ENCODE data around the gene CTTNBP2NL.

DNA sequence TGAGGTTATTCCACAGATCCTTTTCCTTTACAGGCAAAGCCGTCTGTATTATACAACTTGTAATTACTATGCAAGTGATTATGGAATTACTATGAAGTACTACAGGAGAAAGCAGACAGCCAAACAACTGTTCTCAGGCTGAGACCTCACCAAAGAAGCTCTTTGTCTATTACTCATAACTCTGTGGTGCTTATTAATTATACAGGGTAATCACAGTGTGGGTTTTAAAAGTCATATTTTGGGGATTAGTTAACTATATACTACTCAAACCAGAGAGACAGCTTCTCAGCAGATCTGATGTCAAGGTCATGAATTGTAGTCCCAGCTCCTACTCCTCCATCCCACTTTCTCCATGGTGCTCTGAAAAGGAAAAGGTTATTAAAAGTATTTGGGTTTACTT is 49.6 kb downstream of the CTTNBP2NL start:
- no peak for TF ChIP-seq FOXA1 (IDR thresholded peaks at IDR 0.05)
- TF ChIP-seq, protein P1, sequence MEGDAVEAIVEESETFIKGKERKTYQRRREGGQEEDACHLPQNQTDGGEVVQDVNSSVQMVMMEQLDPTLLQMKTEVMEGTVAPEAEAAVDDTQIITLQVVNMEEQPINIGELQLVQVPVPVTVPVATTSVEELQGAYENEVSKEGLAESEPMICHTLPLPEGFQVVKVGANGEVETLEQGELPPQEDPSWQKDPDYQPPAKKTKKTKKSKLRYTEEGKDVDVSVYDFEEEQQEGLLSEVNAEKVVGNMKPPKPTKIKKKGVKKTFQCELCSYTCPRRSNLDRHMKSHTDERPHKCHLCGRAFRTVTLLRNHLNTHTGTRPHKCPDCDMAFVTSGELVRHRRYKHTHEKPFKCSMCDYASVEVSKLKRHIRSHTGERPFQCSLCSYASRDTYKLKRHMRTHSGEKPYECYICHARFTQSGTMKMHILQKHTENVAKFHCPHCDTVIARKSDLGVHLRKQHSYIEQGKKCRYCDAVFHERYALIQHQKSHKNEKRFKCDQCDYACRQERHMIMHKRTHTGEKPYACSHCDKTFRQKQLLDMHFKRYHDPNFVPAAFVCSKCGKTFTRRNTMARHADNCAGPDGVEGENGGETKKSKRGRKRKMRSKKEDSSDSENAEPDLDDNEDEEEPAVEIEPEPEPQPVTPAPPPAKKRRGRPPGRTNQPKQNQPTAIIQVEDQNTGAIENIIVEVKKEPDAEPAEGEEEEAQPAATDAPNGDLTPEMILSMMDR (IDR thresholded peaks at IDR 0.05; ENCODE audit: low read depth, low read length, missing input control) = no peak
- TF ChIP-seq YY1 (IDR thresholded peaks at IDR 0.05) = no peak
- TF ChIP-seq, protein P2, sequence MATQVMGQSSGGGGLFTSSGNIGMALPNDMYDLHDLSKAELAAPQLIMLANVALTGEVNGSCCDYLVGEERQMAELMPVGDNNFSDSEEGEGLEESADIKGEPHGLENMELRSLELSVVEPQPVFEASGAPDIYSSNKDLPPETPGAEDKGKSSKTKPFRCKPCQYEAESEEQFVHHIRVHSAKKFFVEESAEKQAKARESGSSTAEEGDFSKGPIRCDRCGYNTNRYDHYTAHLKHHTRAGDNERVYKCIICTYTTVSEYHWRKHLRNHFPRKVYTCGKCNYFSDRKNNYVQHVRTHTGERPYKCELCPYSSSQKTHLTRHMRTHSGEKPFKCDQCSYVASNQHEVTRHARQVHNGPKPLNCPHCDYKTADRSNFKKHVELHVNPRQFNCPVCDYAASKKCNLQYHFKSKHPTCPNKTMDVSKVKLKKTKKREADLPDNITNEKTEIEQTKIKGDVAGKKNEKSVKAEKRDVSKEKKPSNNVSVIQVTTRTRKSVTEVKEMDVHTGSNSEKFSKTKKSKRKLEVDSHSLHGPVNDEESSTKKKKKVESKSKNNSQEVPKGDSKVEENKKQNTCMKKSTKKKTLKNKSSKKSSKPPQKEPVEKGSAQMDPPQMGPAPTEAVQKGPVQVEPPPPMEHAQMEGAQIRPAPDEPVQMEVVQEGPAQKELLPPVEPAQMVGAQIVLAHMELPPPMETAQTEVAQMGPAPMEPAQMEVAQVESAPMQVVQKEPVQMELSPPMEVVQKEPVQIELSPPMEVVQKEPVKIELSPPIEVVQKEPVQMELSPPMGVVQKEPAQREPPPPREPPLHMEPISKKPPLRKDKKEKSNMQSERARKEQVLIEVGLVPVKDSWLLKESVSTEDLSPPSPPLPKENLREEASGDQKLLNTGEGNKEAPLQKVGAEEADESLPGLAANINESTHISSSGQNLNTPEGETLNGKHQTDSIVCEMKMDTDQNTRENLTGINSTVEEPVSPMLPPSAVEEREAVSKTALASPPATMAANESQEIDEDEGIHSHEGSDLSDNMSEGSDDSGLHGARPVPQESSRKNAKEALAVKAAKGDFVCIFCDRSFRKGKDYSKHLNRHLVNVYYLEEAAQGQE (IDR thresholded peaks at IDR 0.05) = no peak
- TF ChIP-seq TAF1 (conservative IDR thresholded peaks at IDR 0.05) = no peak
- no peak for TF ChIP-seq RAD21 (IDR thresholded peaks at IDR 0.05)
